Measurements from ENCODE around the gene NPHP1.
"Not testable (repeated sequence)": the region's sequence is repeated elsewhere in the genome, so short reads cannot be mapped to it uniquely, and the experiment has no call there.

Gene NPHP1

DNA sequence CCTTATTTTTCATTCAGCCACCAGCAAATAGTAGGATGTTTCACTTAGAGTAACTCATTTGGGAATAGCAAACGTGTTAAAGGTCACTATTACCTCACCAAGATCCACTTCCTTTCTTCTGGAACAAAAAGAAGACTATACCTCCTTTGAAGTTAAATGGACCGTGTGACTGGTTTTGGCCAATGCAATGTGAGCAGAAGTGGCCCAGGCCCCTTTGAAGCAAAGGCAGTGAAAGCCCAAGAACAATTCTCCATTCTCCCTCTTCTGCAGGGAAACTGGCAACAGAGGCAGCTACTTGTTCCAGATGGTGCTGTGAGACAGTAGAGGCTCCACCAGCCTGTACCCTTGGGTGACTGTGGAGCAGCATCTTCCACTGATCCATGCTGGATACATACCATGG lies 77.9 kb downstream of the NPHP1 start:
- no peak for DNase-seq (ENCODE audit: low read depth)

DNA sequence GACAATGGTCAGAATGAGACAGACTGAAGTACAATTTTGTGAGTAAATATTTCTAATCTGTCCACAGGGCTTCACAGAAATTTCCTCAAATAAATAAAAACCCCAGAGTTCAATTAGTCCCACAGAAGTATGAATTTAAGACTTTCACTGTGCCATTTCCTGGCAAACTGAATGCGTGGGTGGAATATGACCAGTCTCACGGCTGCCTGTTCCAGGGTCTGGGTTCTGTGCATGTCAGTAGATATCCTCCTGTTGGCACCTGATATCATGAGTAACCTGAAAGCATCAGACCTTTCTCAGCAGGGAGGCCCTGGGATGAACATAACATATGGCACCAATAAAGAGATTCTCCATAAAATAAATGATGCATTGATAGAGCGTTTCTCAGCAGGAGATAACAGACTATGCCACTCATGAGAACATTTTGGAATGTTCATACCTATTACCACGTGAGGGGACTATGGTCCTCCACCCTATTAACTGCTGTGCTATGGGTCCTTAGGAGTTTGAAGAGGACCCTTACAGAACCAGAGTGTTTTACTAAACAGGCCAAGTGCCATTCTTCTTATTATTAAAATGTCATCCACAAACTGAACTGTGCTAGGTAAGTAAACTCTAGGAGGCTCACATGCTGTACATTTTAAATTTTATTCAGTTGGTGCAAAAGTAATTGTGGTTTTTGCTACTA lies 78.6 kb downstream of the NPHP1 start:
- DNase-seq (ENCODE audit: low read depth) = no peak

DNA sequence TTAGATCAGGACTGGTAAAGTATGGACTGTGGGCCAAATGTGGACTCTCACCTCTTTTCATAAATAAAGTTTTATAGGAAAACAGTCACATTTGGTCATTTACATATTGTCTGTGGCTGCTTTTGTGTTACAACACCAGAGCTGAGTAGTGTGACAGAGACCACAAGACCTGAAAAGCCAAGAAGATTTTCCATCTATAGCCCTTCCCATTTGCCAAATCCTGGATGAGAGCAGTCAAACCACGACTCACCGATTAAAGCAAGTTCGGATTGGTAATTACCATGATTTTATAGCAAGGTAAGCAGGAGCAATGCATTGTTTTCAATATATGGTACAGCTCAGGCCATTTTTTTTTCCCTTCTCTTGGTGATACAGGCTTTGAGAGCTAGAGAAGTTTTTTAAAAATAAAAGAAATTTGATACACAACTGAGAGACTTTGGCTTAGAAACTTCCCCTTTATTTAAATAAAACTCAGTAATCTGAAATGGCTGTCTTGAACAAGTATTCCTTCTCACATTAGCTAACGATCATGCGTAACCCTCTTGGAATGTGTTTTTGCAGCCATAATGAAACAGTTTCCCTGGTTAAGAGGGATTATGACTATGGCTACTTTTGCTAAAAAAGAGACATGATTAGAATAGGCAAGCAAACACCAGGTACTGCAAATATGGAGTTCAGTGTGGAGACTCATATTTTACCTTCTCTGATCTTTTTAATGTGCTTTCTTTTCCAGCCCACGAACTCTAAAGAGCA lies 79.7 kb downstream of the NPHP1 start:
- DNase-seq (ENCODE audit: low read depth) = no peak

- no peak for DNase-seq (ENCODE audit: low read depth)
Measured at GRCh38 chr2:110124038-110124825, 80.6 kb downstream of the NPHP1 start.

DNA sequence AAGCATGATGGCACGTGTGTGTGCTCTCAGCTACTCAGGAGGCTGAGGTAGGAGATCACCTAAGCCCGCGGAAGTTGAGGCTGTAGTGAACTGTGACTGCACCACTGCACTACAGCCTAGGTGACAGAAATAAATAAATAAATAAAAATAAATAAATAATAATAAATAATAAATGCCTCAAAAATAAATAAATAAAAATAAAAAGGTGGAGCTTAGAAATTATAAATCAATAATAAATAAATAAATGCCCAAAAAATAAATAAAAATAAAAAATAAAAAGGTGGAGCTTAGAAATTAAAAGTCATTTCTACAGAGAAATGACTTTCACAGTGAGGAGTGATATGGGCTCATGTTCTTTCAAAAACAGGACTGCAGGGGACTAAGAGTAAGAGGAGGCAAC lies 83.2 kb downstream of the NPHP1 start:
- no peak for DNase-seq (ENCODE audit: low read depth)

DNA sequence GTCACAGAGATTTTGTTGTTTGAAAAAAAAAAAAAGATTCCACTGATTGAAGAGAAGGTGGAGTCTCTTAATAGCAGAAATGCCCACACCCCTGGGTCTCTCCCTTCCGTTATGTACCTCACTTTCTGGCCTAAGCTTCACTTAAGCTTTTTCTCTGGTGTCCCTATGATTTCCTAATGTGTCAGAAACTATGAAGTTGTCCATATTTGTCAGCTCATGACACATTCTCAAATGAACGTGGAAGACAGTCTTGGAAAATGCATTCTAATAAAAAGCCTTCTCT lies 83.8 kb downstream of the NPHP1 start:
- no peak for DNase-seq (ENCODE audit: low read depth)

GRCh38 chr2:110120171-110121051 lies 84.4 kb downstream of the NPHP1 start:
- no peak for DNase-seq (ENCODE audit: low read depth)

DNA sequence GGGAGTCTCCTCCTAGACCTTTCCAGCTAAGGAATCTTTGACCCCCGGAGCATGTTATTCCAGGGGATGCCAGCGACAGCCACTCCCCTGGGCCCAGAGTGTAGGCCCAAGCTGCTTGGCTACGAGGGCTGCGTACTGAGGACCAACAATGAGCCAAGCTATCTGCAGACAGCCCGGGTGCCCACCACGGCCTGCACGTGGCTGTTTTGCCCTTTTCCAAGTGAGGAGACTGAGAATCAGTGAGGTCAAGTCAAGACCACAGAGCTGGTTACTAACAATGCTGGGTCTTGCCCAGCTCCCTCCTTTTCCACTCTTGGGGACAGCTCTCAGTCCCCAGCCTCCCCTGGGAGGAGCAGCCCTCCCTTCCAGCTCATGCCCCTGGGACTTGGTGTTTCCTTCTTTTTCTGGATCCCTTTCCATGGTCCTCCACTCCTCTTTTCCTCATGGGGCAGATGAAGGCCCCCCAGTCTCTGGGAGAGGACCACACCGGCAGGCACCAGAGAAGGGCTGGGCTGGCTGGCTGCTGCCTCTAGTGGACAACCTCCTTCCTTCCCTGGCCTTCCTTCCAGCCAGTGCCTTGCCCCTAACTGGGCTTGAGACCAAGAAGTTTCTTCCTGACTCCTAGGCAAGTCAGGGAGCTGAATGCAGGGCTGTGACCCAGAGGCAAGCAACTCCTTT lies 88.6 kb downstream of the NPHP1 start:
- DNase-seq (ENCODE audit: low read depth) = no peak

DNA sequence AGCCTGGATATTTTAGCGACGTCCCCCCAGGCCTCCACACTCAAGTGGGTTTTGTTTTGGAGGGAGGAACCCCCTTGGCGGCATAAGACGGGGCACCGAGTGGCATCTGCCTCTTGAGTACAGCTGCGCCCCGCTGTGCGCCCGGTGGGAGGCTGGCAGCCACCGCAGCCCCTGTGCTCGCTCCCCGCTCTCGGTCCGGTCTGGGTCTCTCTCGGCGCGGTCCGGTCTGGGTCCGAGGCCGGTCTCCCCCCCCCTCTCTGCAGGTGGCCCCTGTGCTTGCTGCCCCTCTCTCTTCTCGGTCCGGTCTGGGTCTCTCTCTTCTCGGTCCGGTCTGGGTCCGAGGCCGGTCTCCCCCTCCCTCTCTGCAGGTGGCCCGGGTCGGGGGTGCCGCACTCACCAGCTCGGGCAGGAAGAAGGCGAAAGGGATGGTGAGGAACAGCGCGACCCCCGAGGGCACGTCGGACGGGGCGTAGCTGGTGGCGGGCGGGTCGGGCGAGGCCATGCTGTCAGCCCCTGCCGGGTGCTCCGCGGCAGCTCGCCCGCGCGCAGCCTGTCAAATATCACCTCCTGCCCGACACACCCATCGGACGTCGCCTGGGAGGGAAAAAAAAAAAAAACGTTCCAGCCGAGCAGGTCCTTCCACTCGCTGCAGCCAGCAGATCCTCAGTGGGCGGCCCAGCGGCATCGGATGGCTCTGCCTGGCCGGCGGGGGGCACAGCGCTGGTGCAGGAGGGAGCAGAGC lies 89.4 kb downstream of the NPHP1 start, which contains the start of gene MALL:
Gene MALL (minus strand): TSS at position 532 of the 742 bp plus-strand sequence. CDS start 30 bp downstream, at position 502.
- no peak for DNase-seq (ENCODE audit: low read depth)

DNA sequence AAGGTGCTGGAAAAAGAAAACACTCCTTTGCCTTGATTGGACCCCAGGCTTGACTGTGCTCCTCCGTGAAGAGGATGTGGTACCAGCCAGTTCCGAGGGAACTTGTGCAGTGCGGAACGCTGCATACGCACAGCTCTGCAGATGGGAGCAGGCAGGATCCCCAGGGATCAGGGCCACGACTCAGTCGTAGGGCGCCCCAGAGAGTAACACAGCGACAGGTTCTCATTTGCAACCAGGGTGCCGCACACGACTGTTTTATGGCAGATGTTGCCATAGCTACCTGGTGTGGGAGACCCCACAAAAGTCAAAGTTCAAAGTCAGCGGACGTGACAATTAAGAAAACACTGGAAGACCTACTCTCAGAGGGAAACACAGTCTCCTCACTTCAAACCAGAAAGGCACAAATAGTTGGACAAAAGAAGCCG lies 90.0 kb downstream of the NPHP1 start:
- no peak for DNase-seq (ENCODE audit: low read depth)

DNA sequence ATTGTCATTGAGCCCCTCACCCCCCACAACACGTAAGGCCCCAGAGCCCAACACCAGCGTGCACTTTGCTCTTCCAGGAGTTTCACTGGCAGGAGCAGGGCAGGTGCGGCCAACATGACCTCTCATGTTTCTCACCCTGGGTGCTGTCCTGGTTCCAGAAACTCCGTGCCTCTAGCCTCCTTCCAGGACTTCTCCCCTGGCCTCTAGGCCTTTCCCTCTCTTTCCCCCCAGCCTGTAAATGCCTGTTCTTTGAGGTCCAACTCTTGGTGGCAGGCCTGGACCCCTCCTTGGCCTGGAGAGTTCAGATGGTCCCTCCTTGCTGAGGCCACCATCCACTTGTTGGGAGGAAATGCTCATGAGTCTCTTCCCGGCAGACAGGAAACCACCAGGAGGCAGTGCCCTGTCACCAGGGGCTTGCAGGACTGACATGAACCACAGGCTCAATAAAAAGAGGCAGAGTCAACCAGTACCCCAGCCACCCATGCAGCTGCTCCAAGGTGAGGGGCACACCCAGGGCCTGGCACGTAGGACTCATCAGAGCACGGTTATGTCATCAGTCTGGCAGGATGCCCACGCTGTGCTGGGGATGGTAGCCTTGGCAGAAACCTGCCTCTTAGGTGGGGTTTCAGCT lies 90.7 kb downstream of the NPHP1 start:
- DNase-seq (ENCODE audit: low read depth) = no peak

- DNase-seq (ENCODE audit: low read depth) = not testable (repeated sequence)
Measured at GRCh38 chr2:110108291-110108690, 96.5 kb downstream of the NPHP1 start.

- DNase-seq (ENCODE audit: low read depth) = no peak
Measured at GRCh38 chr2:110107092-110108079, 97.4 kb downstream of the NPHP1 start.

DNA sequence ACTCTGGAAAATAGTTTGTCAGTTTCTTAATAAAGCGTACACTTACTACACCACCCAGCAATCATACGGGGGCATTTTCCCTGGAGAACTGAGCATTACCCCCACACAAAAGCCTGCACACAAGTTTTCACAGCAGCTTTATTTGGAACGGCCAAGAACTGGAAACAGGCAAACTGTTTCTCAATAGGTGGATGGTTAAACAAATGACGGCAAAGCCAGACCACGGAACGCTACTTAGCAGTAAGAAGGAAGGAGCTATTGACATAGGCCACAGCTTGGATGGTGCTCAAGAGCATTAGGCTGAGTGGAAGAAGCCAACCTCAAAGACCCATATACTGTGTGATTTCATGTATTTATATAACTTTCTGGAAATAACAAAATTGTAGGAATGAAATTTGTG lies 98.2 kb downstream of the NPHP1 start:
- no peak for DNase-seq (ENCODE audit: low read depth)

DNA sequence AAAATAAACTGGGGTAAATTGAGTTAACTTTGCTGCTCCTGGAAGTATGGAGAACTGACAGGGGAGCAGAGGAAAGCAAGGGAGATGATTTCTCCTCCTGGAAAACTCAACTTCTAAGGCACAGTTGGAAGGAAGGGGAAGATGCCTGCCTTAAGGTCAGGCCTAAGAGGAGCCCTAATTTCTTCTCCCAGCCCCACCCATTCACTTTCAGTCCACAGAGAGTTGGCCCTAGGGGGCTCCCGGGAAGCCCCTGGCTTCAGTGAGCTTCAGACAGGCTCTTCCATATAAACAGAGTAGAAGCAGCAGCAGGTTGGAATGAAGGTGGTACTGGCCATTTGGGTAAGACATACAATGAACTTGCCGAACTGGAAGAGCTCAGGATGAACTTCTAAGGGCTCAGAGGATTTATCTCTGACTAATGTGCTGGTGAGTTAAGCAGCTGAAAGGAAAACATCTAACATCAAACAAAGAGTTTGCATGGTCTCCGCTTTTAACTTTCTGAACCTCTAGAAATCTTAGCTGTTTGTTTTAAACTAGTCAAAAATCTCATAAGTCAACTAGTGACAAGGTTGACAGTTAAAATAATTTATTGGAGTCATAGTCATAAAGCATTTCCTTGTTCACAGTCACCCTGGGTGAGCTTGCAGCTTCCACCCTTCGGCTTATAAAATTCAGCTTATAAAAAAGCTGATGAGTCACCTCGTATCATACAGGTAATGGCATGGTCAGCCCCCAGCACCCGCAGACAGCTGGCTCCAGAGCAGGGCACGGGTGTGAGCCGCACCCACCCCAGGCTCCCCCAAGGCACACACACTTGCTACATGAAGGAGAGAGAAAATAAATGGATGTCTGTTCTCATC lies 99.0 kb downstream of the NPHP1 start:
- no peak for DNase-seq (ENCODE audit: low read depth)

GRCh38 chr2:110105183-110105582 lies 99.6 kb downstream of the NPHP1 start:
- DNase-seq (ENCODE audit: low read depth) = no peak

DNA sequence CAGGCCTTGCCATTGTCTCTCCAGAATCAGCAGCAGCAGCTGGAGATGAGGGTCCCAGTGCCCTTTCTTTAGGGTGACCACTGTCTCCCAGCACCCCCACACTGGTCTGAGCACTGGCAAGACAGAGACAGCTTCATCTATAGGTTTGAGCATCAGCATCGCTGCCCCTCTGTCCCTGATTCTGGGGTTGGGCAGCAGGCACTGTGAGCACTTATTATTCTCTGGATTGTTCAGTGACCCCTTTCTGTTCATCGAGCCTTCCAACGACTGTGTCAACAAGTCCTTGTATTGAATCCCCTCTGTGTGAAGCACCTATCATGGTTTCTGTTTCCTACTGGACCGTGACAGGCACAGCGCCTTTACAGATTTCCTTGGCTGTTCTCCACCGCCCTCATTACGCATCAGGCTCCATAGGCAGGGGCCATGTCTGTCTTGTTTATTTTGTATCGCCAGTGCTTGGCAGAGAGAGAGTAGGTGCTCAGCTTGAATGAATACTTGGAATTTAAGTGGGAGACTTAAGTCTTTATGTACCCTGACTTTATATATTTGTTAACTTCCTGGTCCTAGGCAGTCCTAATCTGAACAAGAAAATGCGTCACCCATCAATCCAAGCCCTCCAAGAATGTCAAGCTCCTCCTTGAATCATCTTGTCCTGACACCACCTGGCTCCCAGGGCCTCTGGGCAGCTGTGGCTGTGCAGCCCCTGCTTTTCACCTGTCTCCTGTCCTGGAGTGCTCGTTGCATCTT lies 100.6 kb downstream of the NPHP1 start:
- DNase-seq (ENCODE audit: low read depth) = no peak
